CD4-positive, alpha-beta T cell treated with Interleukin-17A for 1 hour (primary cell): Measurements from ENCODE around the gene SENP2.
"Not testable (repeated sequence)": the region's sequence is repeated elsewhere in the genome, so short reads cannot be mapped to it uniquely, and the experiment has no call there.

Experiments
- DNase-seq: peaks from one replicate; pipeline ENCODE4 v3.0.0-alpha.2; 2020

The SENP2 gene

GRCh38 chr3:185585859-185586685, at the start of gene SENP2:
Gene SENP2 (plus strand): TSS chr3:185586295. CDS start chr3:185586414, 119 bp downstream.
- peak; percentile 100 for DNase-seq

- peak; percentile 32 for DNase-seq
Observed at GRCh38 chr3:185537369-185537970, 48.6 kb upstream of the SENP2 start.

GRCh38 chr3:185539934-185540333, 46.2 kb upstream of the SENP2 start:
- no peak for DNase-seq

GRCh38 chr3:185540695-185541094, 45.4 kb upstream of the SENP2 start:
- no peak for DNase-seq

GRCh38 chr3:185549122-185549521, 37.0 kb upstream of the SENP2 start:
- no peak for DNase-seq

- DNase-seq: no peak
Observed at GRCh38 chr3:185549651-185550111, 36.4 kb upstream of the SENP2 start.

- DNase-seq: no peak
Observed at GRCh38 chr3:185552358-185552877, 33.7 kb upstream of the SENP2 start, which contains the start of gene LIPH. Gene LIPH (minus strand): TSS chr3:185552588. CDS start chr3:185552471, 117 bp downstream.

GRCh38 chr3:185555101-185555501, 31.0 kb upstream of the SENP2 start:
- DNase-seq: no peak

- DNase-seq: no peak
Observed at GRCh38 chr3:185555860-185556347, 30.2 kb upstream of the SENP2 start.

- DNase-seq: not testable (repeated sequence)
Observed at GRCh38 chr3:185556640-185557039, 29.5 kb upstream of the SENP2 start.

GRCh38 chr3:185558395-185558794, 27.7 kb upstream of the SENP2 start:
- no peak for DNase-seq

GRCh38 chr3:185559706-185560090, 26.4 kb upstream of the SENP2 start:
- DNase-seq: no peak

- DNase-seq: no peak
Observed at GRCh38 chr3:185560676-185561075, 25.4 kb upstream of the SENP2 start.

GRCh38 chr3:185561374-185561943, 24.6 kb upstream of the SENP2 start:
- no peak for DNase-seq

- no peak for DNase-seq
Observed at GRCh38 chr3:185561958-185562357, 24.1 kb upstream of the SENP2 start.

- DNase-seq: no peak
Observed at GRCh38 chr3:185572183-185572582, 13.9 kb upstream of the SENP2 start.

- DNase-seq: peak; percentile 83
Observed at GRCh38 chr3:185575108-185575869, 10.8 kb upstream of the SENP2 start.

GRCh38 chr3:185582236-185582635, 3.9 kb upstream of the SENP2 start:
- DNase-seq: no peak

- peak; percentile 68 for DNase-seq
Observed at GRCh38 chr3:185582871-185583270, 3.2 kb upstream of the SENP2 start.

GRCh38 chr3:185583925-185584324, 2.2 kb upstream of the SENP2 start:
- DNase-seq: no peak

GRCh38 chr3:185584686-185585085, 1.4 kb upstream of the SENP2 start:
- no peak for DNase-seq

- no peak for DNase-seq
Observed at GRCh38 chr3:185585518-185585858, 607 bp upstream of the SENP2 start.

GRCh38 chr3:185586686-185587039, 568 bp downstream of the SENP2 start:
- no peak for DNase-seq
